GM23248 (cell line): ENCODE measurements around the gene RND2.
"Not testable (repeated sequence)": the region's sequence is repeated elsewhere in the genome, so short reads cannot be mapped to it uniquely, and the experiment has no call there.

Source experiments
- EZH2 ChIP-seq: fragments of 200-600 bp; sonication (generic); IDR thresholded peaks from 2 replicates; pipeline ENCODE4 v1.6.1; 2018; ENCODE audit warnings: antibody characterized with exemption, mild to moderate bottlenecking; ENCODE audit not compliant: insufficient read depth, poor library complexity, severe bottlenecking
- EZH2phosphoT487 ChIP-seq: fragments of 200-600 bp; sonication (generic); IDR thresholded peaks from 2 replicates; pipeline ENCODE4 v1.6.1; 2018; ENCODE audit warnings: antibody characterized with exemption, moderate library complexity, mild to moderate bottlenecking, low read depth; ENCODE audit not compliant: insufficient read depth

GRCh38 chr17:43000894-43001293, 24.1 kb upstream of the RND2 start:
- not testable (repeated sequence) for TF ChIP-seq EZH2, EZH2phosphoT487
